ENCODE results near the gene SLC27A3. TPM values are rescaled to one million over a fixed set of nuclear protein-coding genes. Genes with fewer than 3 reads are reported as not detected.

The SLC27A3 gene
- total and polyA plus RNA-seq, 2 of the 8 experiments (the other 6 are each of a cell fraction or from before 2014, with no cell fraction given) = 39.1 to 40.1 TPM

- no peak overlapping the region for H4K5ac ChIP-seq (ENCODE audit: insufficient read length, low read depth, low read length)
- H2AFZ ChIP-seq (ENCODE audit: low read length) = no peak overlapping the region
- H2BK15ac ChIP-seq (ENCODE audit: low read length) = no peak overlapping the region
- peaks cover 3% of the 10 kb centered on the region; the same call in 1 of the 2 replicates for H3K23me2 ChIP-seq (ENCODE audit: low read depth, low read length)
- no peak overlapping the region for H2BK20ac ChIP-seq (ENCODE audit: low read length)
- H3K18ac ChIP-seq (ENCODE audit: extremely low read depth, low read length) = no peak overlapping the region
- no peak overlapping the region for H2BK12ac ChIP-seq (ENCODE audit: low read depth, low read length)
- ChIA-PET POLR2A (ENCODE audit: partially characterized antibody) (interaction anchor here (1.5 to 3.9 kb wide), 5 partner anchors 7 to 210 kb away, joined by 4 to 14 read pairs (median 6); partner anchors contain the start of gene RPS27), CTCF (ENCODE audit: partially characterized antibody) (interaction anchor here (1.0 to 1.3 kb wide), 3 partner anchors 17 to 185 kb away, joined by 3 to 5 read pairs (median 4); no protein-coding TSS in a partner anchor)
- H4K8ac ChIP-seq (ENCODE audit: extremely low read depth, insufficient read depth, low read length) = no peak overlapping the region
- H3K4me2 ChIP-seq (ENCODE audit: insufficient read depth in 1 of 2, low read depth in 2 of 2, low read length in 2 of 2) = no peak overlapping the region
- H3K9me3 ChIP-seq (ENCODE audit: insufficient read depth in 2 of 2, low read depth in 1 of 2, low read length in 1 of 2) = no peaks in the 10 kb centered on the region
- no peak overlapping the region for H3K27ac ChIP-seq (ENCODE audit: low read depth, low read length)
- no peak overlapping the region for H4K91ac ChIP-seq (replicated peaks; ENCODE audit: insufficient read length, low read length)
- H3K27me3 ChIP-seq (replicated peaks in 1 of 4; ENCODE audit: control insufficient read depth in 3 of 4, extremely low read depth in 1 of 4, insufficient read depth in 3 of 4, low read length in 3 of 4) = no peaks in the 10 kb centered on the region; a peak in 1 of 7 replicates
- no peaks in the 10 kb centered on the region; a peak in 1 of 4 replicates for H3K79me2 ChIP-seq (ENCODE audit: control insufficient read depth in 1 of 2, insufficient read depth in 2 of 2, low read length in 2 of 2)
- H3K56ac ChIP-seq (replicated peaks; ENCODE audit: insufficient read length, low read depth, low read length) = no peak overlapping the region
- DNase-seq (ENCODE audit: low read depth in 1 of 2, low spot score in 2 of 2) (no peak), FAIRE-seq (no peak)
- no peak overlapping the region for H3K23ac ChIP-seq (ENCODE audit: insufficient read length)
- H4K20me1 ChIP-seq (replicated peaks in 1 of 2; ENCODE audit: control insufficient read depth in 1 of 2, insufficient read depth in 2 of 2, low read length in 2 of 2) = no peaks in the 10 kb centered on the region
- no peak overlapping the region for H3K9ac ChIP-seq (replicated peaks in 1 of 4; ENCODE audit: extremely low read depth in 1 of 4, low read depth in 3 of 4, low read length in 3 of 4)
- no peak overlapping the region for H3K14ac ChIP-seq (ENCODE audit: insufficient read length)
- H2AK5ac ChIP-seq (ENCODE audit: low read depth, low read length) = no peak overlapping the region
- no peaks in the 10 kb centered on the region for H3K36me3 ChIP-seq (ENCODE audit: control insufficient read depth in 2 of 4, insufficient read depth in 4 of 4, low read length in 3 of 4)
- no peak overlapping the region for H3K4ac ChIP-seq (replicated peaks; ENCODE audit: insufficient read length, low read depth, low read length)
- H3K4me3 ChIP-seq (ENCODE audit: extremely low read depth in 1 of 4, insufficient read depth in 2 of 4, low read depth in 3 of 4, low read length in 4 of 4) = no peak overlapping the region
- H2BK120ac ChIP-seq (replicated peaks; ENCODE audit: low read depth, low read length) = no peak overlapping the region
- H3K4me1 ChIP-seq (replicated peaks in 1 of 4; ENCODE audit: control insufficient read depth in 3 of 4, insufficient read depth in 4 of 4, low read length in 3 of 4) = peaks cover 0 to 11% (median 9%) of the 10 kb centered on the region in 4 experiments; a peak in 6 of 7 replicates
- 82% methylated on average over 4 of the region's 4 CpGs; no CpG with 5 or more reads in 1 of the 2 experiments for WGBS, 2 experiments (ENCODE audit: extremely low coverage in 1 of 2, insufficient coverage in 1 of 2, insufficient read length in 1 of 2, insufficient replicate concordance in 2 of 2, low coverage in 1 of 2, low lambda C conversion rate in 2 of 2, missing lambda C conversion rate in 1 of 2)
- H2BK5ac ChIP-seq (ENCODE audit: low read depth, low read length) = no peak overlapping the region
- H3K79me1 ChIP-seq (ENCODE audit: low read depth, low read length) = peaks cover 3% of the 10 kb centered on the region; the same call in 1 of the 2 replicates
- TF ChIP-seq POLR2A (IDR thresholded peaks at IDR 0.05; ENCODE audit: control extremely low read depth in 1 of 2, low read depth in 2 of 2, low read length in 2 of 2) = no peak
- no peak for TF ChIP-seq JUND (IDR thresholded peaks at IDR 0.05; ENCODE audit: low read length)
- no peak for TF ChIP-seq FOSL1 (IDR thresholded peaks at IDR 0.05; ENCODE audit: insufficient read depth, low read depth, low read length)
- no peak for TF ChIP-seq EGR1 (IDR thresholded peaks at IDR 0.05; ENCODE audit: borderline replicate concordance, low read depth, low read length)
- no peak for TF ChIP-seq RFX5 (IDR thresholded peaks at IDR 0.05; ENCODE audit: borderline replicate concordance, low read depth, low read length)
- no peak for TF ChIP-seq KDM1A (IDR thresholded peaks at IDR 0.05; ENCODE audit: borderline replicate concordance, low read length)
- TF ChIP-seq, protein P1, sequence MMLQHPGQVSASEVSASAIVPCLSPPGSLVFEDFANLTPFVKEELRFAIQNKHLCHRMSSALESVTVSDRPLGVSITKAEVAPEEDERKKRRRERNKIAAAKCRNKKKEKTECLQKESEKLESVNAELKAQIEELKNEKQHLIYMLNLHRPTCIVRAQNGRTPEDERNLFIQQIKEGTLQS (IDR thresholded peaks at IDR 0.05; ENCODE audit: insufficient read depth, low read depth, low read length) = no peak
- TF ChIP-seq RNF2 (IDR thresholded peaks at IDR 0.05; ENCODE audit: borderline replicate concordance, low read depth, low read length, missing control alignments, poor library complexity, severe bottlenecking) = no peak
- TF ChIP-seq, protein P2, sequence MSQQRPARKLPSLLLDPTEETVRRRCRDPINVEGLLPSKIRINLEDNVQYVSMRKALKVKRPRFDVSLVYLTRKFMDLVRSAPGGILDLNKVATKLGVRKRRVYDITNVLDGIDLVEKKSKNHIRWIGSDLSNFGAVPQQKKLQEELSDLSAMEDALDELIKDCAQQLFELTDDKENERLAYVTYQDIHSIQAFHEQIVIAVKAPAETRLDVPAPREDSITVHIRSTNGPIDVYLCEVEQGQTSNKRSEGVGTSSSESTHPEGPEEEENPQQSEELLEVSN (IDR thresholded peaks at IDR 0.05) = no peak
- TF ChIP-seq BRCA1 (IDR thresholded peaks at IDR 0.05; ENCODE audit: low read depth, low read length) = no peak
- no peak for TF ChIP-seq NRF1 (IDR thresholded peaks at IDR 0.05; ENCODE audit: low read depth, low read length)
Observed at GRCh38 chr1:153780551-153780950, 5.3 kb downstream of the SLC27A3 start.

Data from H1 (cell line).